Mesenchymal stem cell (in vitro differentiated cells and primary cell): ENCODE data around the gene C1orf174.

Experiments
- DNase-seq: peaks from one replicate; pipeline ENCODE4 v3.0.0-alpha.2; 2013
- H2AFZ ChIP-seq: one replicate; pipeline ENCODE4 v1.6.1; 2013; ENCODE audit warnings: low read depth, mild to moderate bottlenecking, control low read depth, inconsistent platforms, low read length, moderate library complexity
- H2AK5ac ChIP-seq: 2 replicates; pipeline ENCODE4 v1.6.1; 2013; ENCODE audit warnings: low read length, moderate library complexity, mild to moderate bottlenecking, inconsistent platforms; ENCODE audit not compliant: severe bottlenecking
- H2BK120ac ChIP-seq: one replicate; pipeline ENCODE4 v1.6.1; 2013; ENCODE audit warnings: low read depth, mild to moderate bottlenecking, inconsistent platforms, low read length, moderate library complexity
- H2BK12ac ChIP-seq, 2 experiments: one replicate each; pipeline ENCODE4 v1.6.1; 2013; ENCODE audit warnings: inconsistent platforms in 2 of 2, low read length in 2 of 2, mild to moderate bottlenecking in 2 of 2, moderate library complexity in 2 of 2, control low read depth in 1 of 2
- H2BK15ac ChIP-seq: one replicate; pipeline ENCODE4 v1.6.1; 2013; ENCODE audit warnings: mild to moderate bottlenecking, low read depth, inconsistent platforms; ENCODE audit not compliant: poor library complexity, severe bottlenecking
- H2BK5ac ChIP-seq: 2 replicates; pipeline ENCODE4 v1.6.1; 2013; ENCODE audit warnings: low read depth, mild to moderate bottlenecking, low read length, control low read depth, inconsistent platforms; ENCODE audit not compliant: poor library complexity, severe bottlenecking
- H3K14ac ChIP-seq, 2 experiments: one replicate each; pipeline ENCODE4 v1.6.1; 2013; ENCODE audit warnings: inconsistent platforms in 2 of 2, low read length in 2 of 2, control low read depth in 1 of 2, mild to moderate bottlenecking in 1 of 2, moderate library complexity in 1 of 2
- H3K18ac ChIP-seq, 2 experiments: one replicate each; pipeline ENCODE4 v1.6.1; 2013; ENCODE audit warnings: inconsistent platforms in 2 of 2, low read length in 2 of 2, control low read depth in 1 of 2, low read depth in 1 of 2, mild to moderate bottlenecking in 1 of 2
- H3K23ac ChIP-seq, 2 experiments: one replicate each; pipeline ENCODE4 v1.6.1; 2013; ENCODE audit warnings: inconsistent platforms in 2 of 2, low read length in 2 of 2, mild to moderate bottlenecking in 2 of 2, moderate library complexity in 2 of 2, control low read depth in 1 of 2
- H3K27ac ChIP-seq: 2 replicates; pipeline ENCODE4 v1.5.1; 2013; ENCODE audit warnings: mild to moderate bottlenecking, moderate library complexity, low read length, control low read depth, inconsistent platforms; ENCODE audit not compliant: poor library complexity, severe bottlenecking
- H3K27me3 ChIP-seq, 2 experiments: 2 replicates each; pipeline versions ENCODE4 v1.6.1 to v1.7.0; 2013; ENCODE audit warnings: low read length in 2 of 2, mild to moderate bottlenecking in 2 of 2, moderate library complexity in 2 of 2, control low read depth in 1 of 2, inconsistent platforms in 1 of 2; ENCODE audit not compliant: control insufficient read depth in 1 of 2, insufficient read depth in 1 of 2
- H3K36me3 ChIP-seq, 2 experiments: 2 replicates each; pipeline versions ENCODE4 v1.6.1 to v1.7.0; 2013; ENCODE audit warnings: low read length in 2 of 2, control low read depth in 1 of 2, inconsistent platforms in 1 of 2, low read depth in 1 of 2, mild to moderate bottlenecking in 1 of 2; ENCODE audit not compliant: insufficient read depth in 2 of 2, control insufficient read depth in 1 of 2
- H3K4ac ChIP-seq, 2 experiments: one replicate each; pipeline ENCODE4 v1.6.1; 2013; ENCODE audit warnings: inconsistent platforms in 2 of 2, low read length in 2 of 2, mild to moderate bottlenecking in 2 of 2, moderate library complexity in 2 of 2, control low read depth in 1 of 2, low read depth in 1 of 2
- H3K4me1 ChIP-seq: 2 replicates; pipeline ENCODE4 v1.6.1; 2013; ENCODE audit warnings: low read depth, low read length, control low read depth; ENCODE audit not compliant: control insufficient read depth, insufficient read depth
- H3K4me2 ChIP-seq: 2 replicates; pipeline ENCODE4 v1.6.1; 2013; ENCODE audit warnings: low read length, mild to moderate bottlenecking, inconsistent platforms; ENCODE audit not compliant: poor library complexity, severe bottlenecking
- H3K4me3 ChIP-seq, 2 experiments: 2 replicates each; pipeline versions ENCODE4 v1.5.1 to v1.7.0; 2013; ENCODE audit warnings: low read length in 2 of 2, mild to moderate bottlenecking in 2 of 2, control low read depth in 1 of 2, low read depth in 1 of 2; ENCODE audit not compliant: insufficient read depth in 1 of 2
- H3K79me1 ChIP-seq: replicated peaks from 2 replicates; pipeline ENCODE4 v1.6.1; 2013; ENCODE audit warnings: mild to moderate bottlenecking, control low read depth, low read length, inconsistent platforms; ENCODE audit not compliant: poor library complexity, severe bottlenecking
- H3K9ac ChIP-seq: 2 replicates; pipeline ENCODE4 v1.7.0; 2013; ENCODE audit warnings: mild to moderate bottlenecking, low read length, moderate library complexity
- H3K9me3 ChIP-seq: 2 replicates; pipeline ENCODE4 v1.7.0; 2013; ENCODE audit warnings: mild to moderate bottlenecking, low read length; ENCODE audit not compliant: control insufficient read depth
- H4K8ac ChIP-seq: one replicate; pipeline ENCODE4 v1.6.1; 2013; ENCODE audit warnings: inconsistent platforms, mild to moderate bottlenecking, low read length, moderate library complexity
- H4K91ac ChIP-seq: one replicate; pipeline ENCODE4 v1.6.1; 2013; ENCODE audit warnings: mild to moderate bottlenecking, low read length, inconsistent platforms
- WGBS: methylation state at CpG from one replicate; pipeline ENCODE4 v1.1.7; 2013; ENCODE audit warnings: mixed read lengths; 5-methylcytosine and 5-hydroxymethylcytosine counted together

The C1orf174 gene

GRCh38 chr1:3872546-3872945, 27.5 kb downstream of the C1orf174 start:
- Histone ChIP-seq H2AFZ (no peak overlapping the region), H3K23ac (no peak overlapping the region), H4K91ac (peak overlapping the region; percentile 10), H2BK5ac (no peak overlapping the region), H3K9ac (no peak overlapping the region), H2AK5ac (no peak overlapping the region), H3K36me3 (peaks cover 59 to 72% of the 10 kb centered on the region in 2 experiments), H3K79me1 (peaks cover 2% of the 10 kb centered on the region), H3K4me2 (no peak overlapping the region), H2BK12ac (no peak overlapping the region), H2BK120ac (no peak overlapping the region), H3K4me1 (peaks cover 21% of the 10 kb centered on the region), H3K9me3 (no peaks in the 10 kb centered on the region), H3K27ac (no peak overlapping the region), H3K4me3 (no peak overlapping the region), H4K8ac (no peak overlapping the region), H2BK15ac (no peak overlapping the region), H3K18ac (no peak overlapping the region), H3K4ac (no peak overlapping the region), H3K27me3 (no peaks in the 10 kb centered on the region), H3K14ac (no peak overlapping the region)
- no peak for DNase-seq
- 88% methylated on average over 8 of the region's 8 CpGs for WGBS

DNA sequence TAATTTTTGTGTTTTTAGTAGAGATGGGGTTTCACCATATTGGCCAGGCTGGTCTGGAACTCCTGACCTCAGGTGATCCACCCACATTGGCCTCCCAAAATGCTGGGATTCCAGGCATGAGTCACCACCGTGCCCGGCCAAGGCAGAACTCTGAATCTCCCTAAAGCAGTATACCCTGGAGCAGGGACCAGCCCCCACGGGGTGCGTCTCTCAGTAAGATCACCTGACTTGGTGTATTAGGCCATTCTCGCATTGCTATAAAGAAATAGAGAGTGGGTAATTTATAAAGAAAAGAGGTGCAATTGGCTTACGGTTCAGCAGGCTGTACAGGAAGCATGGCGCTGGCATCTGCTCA, 28.6 kb downstream of the C1orf174 start:
- no peak overlapping the region for H3K23ac ChIP-seq
- no peaks in the 10 kb centered on the region for H3K27me3 ChIP-seq
- no peak overlapping the region for H3K4ac ChIP-seq
- DNase-seq = no peak
- no peak overlapping the region for H3K27ac ChIP-seq
- peaks cover 21% of the 10 kb centered on the region for H3K4me1 ChIP-seq
- H4K8ac ChIP-seq = no peak overlapping the region
- no peak overlapping the region for H3K9ac ChIP-seq
- no peak overlapping the region for H3K4me2 ChIP-seq
- H4K91ac ChIP-seq = no peak overlapping the region
- H3K36me3 ChIP-seq = peaks cover 56 to 74% of the 10 kb centered on the region in 2 experiments
- no peak overlapping the region for H3K14ac ChIP-seq
- no peak overlapping the region for H3K4me3 ChIP-seq
- no peak overlapping the region for H2BK5ac ChIP-seq
- H2BK15ac ChIP-seq = no peak overlapping the region
- no peak overlapping the region for H2AK5ac ChIP-seq
- H2BK120ac ChIP-seq = no peak overlapping the region
- WGBS = 97% methylated on average over 7 of the region's 7 CpGs
- H3K9me3 ChIP-seq = no peaks in the 10 kb centered on the region
- H3K79me1 ChIP-seq = peaks cover 2% of the 10 kb centered on the region
- H3K18ac ChIP-seq = no peak overlapping the region
- no peak overlapping the region for H2AFZ ChIP-seq
- no peak overlapping the region for H2BK12ac ChIP-seq

DNA sequence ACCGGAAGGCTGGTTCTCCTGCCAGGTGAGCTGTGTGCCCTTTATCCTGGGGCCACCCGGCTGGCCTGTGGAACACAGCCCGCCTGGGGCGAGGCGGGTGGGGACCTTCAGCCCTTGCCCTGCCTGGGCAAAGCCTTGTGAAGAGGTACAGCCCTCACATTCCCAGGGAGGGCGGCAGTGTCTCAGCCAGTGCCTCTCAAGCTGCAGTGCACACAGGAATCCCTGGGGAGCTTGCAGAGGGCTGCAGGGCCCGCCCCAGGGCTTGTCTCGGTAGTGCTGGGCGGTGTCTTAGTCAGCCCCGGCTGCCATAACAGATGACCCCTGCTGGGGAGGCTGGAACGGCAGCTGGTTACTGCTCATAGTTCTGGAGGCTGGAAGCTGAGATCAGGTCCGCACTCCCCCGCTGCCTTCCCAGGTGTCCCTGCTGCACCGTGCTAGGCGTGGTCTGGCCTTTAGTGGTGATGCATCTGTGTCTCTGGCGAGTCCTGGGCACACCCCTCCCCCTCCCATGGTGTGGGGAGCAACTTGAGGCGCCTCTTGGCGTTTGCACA, 30.2 kb downstream of the C1orf174 start:
- peaks cover 23% of the 10 kb centered on the region for H3K4me1 ChIP-seq
- peak overlapping the region; percentile 46 for H3K27ac ChIP-seq
- no peak overlapping the region for H4K8ac ChIP-seq
- H2BK15ac ChIP-seq = no peak overlapping the region
- H3K4ac ChIP-seq = no peak overlapping the region
- no peaks in the 10 kb centered on the region for H3K9me3 ChIP-seq
- peak; percentile 57 for DNase-seq
- no peak overlapping the region for H3K18ac ChIP-seq
- no peak overlapping the region for H4K91ac ChIP-seq
- no peak overlapping the region for H2BK120ac ChIP-seq
- no peak overlapping the region for H2BK12ac ChIP-seq
- H3K27me3 ChIP-seq = no peaks in the 10 kb centered on the region
- no peak overlapping the region for H3K23ac ChIP-seq
- no peak overlapping the region for H3K9ac ChIP-seq
- no peak overlapping the region for H2AFZ ChIP-seq
- H3K79me1 ChIP-seq = peaks cover 11% of the 10 kb centered on the region
- 67% methylated on average over 18 of the region's 18 CpGs for WGBS
- no peak overlapping the region for H3K4me2 ChIP-seq
- H2BK5ac ChIP-seq = peak overlapping the region; percentile 1
- H3K14ac ChIP-seq = no peak overlapping the region
- peaks cover 52 to 62% of the 10 kb centered on the region in 2 experiments for H3K36me3 ChIP-seq
- no peak overlapping the region for H3K4me3 ChIP-seq
- peak overlapping the region; percentile 7 for H2AK5ac ChIP-seq

DNA sequence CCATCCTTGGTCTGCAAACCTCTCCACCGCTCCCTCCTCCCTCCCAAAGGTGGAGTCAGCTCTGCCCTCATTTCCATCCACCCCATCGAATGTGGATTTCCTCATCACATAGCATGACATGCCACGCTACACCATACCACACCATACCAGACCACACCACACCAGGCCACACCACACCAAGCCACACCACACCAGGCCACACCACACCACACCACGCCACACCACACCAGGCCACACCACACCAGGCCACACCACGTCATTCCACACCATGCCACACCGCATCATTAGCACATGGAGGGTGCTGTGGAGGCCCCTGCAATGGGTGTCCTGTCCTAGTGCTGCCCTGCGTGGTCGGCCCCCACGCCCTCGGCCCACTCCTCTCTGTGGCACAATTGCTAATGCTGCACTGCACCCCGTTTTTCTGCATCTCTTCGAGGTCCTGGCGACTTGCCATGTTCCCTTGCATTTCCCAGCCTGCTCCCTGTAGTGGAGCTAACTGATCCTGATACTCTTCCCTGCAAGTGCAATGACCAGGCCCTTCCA, 31.5 kb downstream of the C1orf174 start:
- Histone ChIP-seq H2BK5ac (no peak overlapping the region), H3K4me1 (peaks cover 23% of the 10 kb centered on the region), H3K9me3 (no peaks in the 10 kb centered on the region), H4K8ac (no peak overlapping the region), H2AFZ (no peak overlapping the region), H3K4me3 (no peak overlapping the region), H2AK5ac (no peak overlapping the region), H2BK12ac (no peak overlapping the region), H3K27me3 (no peaks in the 10 kb centered on the region), H3K23ac (no peak overlapping the region), H3K4ac (no peak overlapping the region), H3K36me3 (peaks cover 43 to 54% of the 10 kb centered on the region in 2 experiments), H3K18ac (no peak overlapping the region), H3K4me2 (no peak overlapping the region), H3K9ac (no peak overlapping the region), H4K91ac (peak overlapping the region; percentile 30), H3K27ac (no peak overlapping the region), H2BK120ac (no peak overlapping the region), H2BK15ac (no peak overlapping the region), H3K14ac (no peak overlapping the region), H3K79me1 (peaks cover 13% of the 10 kb centered on the region)
- 79% methylated on average over 12 of the region's 13 CpGs for WGBS
- DNase-seq = no peak
